ENCODE measurements around the gene C3. TPM values are rescaled to one million over a fixed set of nuclear protein-coding genes. Genes with fewer than 3 reads are reported as not detected.

The C3 gene
- polyA plus RNA-seq, 3 donors = 17.1 to 26.9 (median 20.8) TPM

DNA sequence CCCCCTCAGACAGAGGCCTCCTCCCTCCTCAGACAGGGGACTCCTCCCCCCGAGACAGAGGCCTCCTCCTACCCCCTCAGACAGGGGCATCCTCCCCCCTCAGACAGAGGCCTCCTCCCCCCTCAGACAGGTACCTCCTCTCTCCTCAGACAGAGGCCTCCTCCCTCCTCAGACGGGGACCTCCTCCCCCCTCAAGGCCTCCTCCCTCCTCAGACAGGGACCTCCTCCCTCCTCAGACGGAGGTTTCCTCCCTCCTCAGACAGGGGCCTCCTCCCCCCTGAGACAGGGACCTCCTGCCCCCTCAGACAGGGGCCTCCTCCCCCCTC, 13.9 kb downstream of the C3 start:
- no peak for DNase-seq (ENCODE audit: extremely low read depth in 1 of 11, low read depth in 9 of 11, low spot score in 4 of 11)

DNA sequence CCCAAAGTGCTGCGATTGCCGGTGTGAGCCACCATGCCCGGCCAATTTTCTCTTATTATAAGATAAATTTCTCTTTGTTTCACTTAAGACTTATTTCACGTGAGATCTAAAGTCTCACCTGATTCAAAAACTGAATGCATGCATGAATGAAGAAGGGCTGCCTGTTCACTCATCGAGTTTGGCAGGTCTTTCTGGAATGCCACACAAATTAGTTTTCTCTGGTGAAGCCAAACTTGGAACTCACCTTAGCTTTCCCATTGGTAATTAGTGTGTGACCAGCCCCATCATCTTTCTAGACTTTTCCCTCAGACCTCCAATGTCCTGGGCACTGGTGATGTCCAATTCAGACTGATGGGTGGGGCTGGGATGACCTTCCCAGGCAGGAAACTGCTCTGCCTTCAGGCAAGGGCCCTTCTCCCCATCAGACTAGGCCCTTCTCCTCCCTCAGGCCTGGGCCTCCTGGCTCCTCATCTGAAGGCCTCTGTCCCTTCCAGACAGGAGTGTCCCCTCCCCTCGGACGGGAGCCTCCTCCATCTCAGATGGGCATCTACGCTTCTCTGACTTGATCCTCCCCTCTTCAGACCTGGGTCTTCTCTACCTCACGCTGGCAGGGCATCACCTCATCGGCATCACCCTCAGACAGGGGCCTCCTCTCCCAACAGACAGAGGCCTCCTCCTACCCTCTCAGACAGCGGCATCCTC, 14.4 kb downstream of the C3 start:
- DNase-seq (ENCODE audit: extremely low read depth in 1 of 11, low read depth in 9 of 11, low spot score in 4 of 11) = no peak

DNA sequence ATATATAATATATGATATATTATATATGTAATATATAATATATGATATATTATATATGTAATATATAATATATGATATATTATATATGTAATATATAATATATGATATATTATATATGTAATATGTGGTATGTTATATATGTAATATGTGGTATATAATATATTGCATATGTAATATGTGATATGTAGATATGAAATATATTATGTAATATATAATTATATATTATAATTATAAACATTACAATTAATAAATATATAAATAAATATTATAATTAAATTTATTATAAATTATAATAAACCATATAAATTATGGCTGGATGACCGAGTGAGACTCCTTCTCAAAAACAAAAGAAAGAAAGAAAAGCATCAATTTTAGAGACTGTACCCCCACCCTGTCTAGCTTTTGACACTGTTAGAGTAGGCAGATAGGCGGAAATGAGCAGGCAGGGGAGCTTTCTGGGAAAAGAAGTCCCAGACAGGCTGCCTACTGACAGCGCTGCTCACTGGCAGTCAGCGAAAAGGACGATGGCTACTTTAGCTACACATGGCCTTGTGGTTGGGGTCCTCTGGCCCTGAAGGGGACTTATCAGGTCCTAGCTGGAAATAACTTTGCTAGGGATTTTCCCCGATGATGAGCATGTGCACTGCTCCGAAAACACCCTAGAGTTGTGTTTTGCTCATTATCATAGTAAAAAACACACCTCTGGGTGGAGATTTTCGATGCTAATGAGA, 19.7 kb downstream of the C3 start:
- no peak for DNase-seq (ENCODE audit: extremely low read depth in 1 of 11, low read depth in 9 of 11, low spot score in 4 of 11)

DNA sequence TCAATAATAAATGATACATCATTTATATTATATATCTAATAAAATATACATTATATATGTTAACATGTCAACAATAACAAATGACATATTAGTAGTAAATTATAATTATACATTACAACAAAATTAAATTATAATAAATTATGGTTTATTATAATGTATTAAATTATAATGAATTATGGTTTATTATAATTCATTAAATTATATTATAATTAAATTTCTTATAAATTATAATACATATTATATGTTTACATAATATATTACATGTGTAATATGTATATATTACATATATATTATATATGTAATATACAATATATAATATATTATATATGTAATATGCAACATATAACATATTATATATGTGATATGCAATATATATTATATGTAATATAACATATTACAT, 20.5 kb downstream of the C3 start:
- DNase-seq (ENCODE audit: extremely low read depth in 1 of 11, low read depth in 9 of 11, low spot score in 4 of 11) = no peak

DNA sequence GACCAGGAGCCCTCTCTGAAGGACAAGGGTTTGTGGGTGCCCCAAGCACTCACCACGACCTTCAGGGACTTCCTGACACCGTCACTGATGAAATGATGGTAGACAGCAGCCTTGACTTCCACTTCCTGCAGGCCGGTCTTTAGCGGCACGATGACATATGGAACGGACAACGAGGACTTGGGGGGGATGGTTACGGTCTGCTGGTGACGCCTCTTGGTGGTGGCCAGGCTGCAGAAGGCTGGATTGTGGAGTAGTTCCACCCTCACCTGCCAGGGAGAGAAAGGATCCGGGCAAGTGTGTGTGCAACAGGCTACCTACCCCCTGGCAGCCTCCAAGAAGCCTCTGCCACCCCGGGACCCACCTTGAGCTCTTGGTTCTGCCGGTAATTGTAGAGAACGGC, 23.2 kb downstream of the C3 start:
- DNase-seq (ENCODE audit: extremely low read depth in 1 of 11, low read depth in 9 of 11, low spot score in 4 of 11) = no peak

DNA sequence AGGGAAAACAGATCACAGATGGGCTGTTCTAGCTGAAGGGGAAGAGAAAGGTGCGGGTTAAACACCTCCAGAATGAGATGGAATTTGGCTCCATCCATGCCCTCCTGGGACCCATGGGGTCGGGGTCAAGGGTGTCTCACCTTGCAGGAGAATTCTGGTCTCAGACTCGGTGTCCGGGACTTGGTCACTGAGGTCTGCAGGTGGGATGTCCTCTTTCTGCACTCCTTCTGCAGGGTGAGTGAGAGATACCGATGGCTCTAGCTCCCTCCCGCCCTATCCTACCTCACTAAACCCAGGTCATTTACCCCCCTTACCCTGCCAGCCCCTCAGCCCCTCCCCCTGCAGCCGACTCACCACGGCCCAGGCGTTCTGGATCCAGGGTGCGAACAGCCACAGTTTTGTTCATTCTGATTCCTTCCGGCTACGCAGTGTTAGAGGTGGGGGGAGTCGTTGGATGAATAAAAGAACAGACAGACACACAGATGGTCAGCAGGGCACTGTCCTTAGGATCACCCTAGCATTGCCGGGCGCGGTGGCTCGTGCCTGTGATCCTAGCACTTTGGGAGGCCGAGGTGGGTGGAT, 24.1 kb downstream of the C3 start:
- DNase-seq (ENCODE audit: extremely low read depth in 1 of 11, low read depth in 9 of 11, low spot score in 4 of 11) = no peak

DNA sequence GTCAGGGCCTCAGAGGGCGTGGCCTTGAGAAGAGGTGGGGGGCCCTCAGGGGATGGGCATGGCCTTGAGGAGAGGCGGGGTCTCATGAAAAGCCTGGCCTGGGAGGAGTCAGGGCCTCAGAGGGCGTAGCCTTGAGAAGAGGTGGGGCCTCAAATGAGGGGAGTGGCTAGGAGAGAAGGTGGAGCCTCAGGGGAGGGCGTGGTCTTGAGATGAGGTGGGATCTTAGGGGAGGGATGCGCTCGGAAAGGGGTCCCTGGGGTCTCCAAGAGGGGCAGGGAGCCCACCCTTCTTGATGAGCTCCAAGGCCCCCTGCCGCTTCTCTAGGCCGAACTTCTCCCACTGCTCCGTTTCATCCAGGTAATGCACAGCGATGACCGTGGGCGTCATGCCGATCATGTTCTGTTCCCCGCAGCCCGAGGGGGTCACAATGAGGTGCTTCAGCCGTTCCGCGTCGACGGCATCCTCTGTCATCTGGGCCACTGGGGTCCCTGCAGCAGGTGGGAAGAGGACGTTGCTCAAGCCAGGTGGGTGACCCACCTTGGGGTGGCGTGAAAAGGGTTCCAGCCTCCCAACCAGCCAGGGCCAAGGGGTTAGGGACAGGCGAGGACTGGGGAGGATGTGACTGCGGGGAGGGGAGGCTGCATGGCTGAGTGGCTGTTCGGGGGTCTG, 26.2 kb downstream of the C3 start:
- DNase-seq (ENCODE audit: extremely low read depth in 1 of 11, low read depth in 9 of 11, low spot score in 4 of 11) = no peak

DNA sequence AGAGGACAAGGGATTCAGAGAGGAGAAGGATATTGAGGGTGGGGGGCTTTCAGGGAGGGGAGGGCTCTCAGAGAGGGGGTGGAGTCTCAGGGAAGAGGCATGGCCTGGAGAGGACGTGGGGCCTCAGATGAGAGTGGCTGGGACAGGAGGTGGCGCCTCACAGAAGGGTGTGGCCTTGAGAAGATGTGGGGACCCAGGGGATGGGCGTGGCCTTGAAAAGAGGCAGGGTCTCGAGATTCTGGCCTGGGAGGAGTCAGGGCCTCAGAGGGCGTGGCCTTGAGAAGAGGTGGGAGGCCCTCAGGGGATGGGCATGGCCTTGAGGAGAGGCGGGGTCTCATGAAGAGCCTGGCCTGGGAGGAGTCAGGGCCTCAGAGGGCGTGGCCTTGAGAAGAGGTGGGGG, 26.8 kb downstream of the C3 start:
- no peak for DNase-seq (ENCODE audit: extremely low read depth in 1 of 11, low read depth in 9 of 11, low spot score in 4 of 11)

DNA sequence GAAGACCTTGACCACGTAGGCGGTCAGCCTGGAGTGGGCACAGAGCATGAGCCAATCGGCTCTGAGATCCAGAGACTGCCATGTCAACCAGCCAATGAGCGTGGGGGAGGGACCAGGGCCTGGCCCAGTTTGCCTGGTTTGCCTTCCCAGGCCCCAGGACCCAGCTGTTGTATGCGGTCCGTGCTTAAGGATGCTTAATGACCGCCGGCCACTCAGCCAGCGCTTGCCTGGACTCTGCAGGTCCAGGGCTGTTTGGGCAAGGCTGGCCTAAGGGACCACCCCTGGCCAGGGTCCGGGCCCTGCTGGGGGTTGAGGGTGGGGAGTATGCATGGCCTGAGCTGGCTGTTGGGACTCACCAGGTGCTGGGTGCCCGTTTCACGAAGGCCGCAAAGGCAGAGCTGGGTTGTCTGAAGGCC, 27.4 kb downstream of the C3 start:
- DNase-seq (ENCODE audit: extremely low read depth in 1 of 11, low read depth in 9 of 11, low spot score in 4 of 11) = no peak

DNA sequence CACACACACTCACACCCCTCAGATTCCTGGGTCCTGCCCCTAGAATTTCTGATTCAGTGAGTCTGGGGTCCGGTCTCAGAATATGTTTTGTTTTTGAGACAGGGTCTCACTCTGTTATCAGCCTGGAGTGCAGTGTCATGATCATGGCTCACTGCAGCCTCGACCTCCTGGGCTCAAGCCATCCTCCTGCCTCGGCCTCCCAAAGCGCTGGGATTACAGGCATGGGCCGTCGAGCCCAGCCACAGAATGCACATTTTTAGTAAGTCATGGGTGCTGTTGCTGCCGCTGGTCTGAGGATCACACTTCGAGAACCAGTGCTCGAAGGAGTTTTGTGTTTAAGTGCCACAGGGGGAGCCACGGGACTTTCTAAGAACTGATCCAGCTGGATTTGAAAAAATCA, 28.4 kb downstream of the C3 start:
- no peak for DNase-seq (ENCODE audit: extremely low read depth in 1 of 11, low read depth in 9 of 11, low spot score in 4 of 11)

DNA sequence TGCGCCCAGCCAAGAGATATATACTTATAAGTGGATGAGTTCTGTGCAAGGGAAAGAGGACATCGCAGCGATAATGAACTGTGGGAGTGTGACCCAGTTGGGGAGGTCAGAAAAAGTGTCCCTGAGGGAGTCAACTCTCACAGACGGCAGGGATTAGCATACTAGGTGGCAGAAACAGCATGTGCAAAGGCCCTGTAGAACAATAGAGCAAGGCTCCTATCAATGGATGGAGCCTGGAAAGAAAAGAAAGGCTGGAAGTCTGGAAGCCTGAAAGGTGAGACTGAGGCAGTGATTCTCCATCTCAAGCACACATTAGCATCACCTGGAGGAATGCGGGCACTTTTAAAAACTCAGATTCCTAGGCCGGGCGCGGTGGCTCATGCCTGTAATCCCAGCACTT, 29.1 kb downstream of the C3 start:
- DNase-seq (ENCODE audit: extremely low read depth in 1 of 11, low read depth in 9 of 11, low spot score in 4 of 11) = no peak

DNA sequence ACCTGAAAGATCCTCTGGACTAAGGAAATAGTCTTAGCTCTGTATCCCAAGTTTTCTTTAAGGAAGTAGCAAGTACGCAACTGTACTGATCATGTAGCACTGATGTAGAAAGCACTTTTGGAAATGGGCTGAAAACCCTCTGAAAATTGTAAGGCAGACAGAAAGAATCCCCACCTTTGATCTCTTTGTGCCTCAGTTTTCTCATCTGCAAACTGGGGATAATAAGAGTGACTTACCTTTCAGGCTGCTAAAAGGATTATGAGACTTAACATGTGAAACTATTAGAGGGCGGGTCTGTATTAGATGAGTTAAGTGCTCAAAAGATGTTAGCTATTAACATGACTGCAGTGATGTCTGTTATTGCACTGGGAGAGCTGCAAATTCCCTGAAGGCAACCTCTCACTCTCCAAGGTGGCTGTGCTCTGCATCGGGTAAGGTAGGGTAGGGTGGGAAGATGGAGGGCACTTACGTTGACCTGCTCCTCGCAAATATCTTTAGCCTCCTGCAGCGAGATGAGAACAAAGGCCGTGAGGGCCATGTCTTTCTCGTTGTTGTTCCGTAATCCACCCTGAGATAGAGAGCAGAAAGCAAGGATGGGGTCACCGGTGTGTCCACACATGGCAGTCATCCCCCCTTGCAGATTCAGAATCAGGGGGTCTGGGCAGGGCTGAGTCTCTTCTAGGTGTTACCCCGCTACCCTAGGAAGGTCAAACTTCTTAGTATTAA, 30.1 kb downstream of the C3 start:
- no peak for DNase-seq (ENCODE audit: extremely low read depth in 1 of 11, low read depth in 9 of 11, low spot score in 4 of 11)

DNA sequence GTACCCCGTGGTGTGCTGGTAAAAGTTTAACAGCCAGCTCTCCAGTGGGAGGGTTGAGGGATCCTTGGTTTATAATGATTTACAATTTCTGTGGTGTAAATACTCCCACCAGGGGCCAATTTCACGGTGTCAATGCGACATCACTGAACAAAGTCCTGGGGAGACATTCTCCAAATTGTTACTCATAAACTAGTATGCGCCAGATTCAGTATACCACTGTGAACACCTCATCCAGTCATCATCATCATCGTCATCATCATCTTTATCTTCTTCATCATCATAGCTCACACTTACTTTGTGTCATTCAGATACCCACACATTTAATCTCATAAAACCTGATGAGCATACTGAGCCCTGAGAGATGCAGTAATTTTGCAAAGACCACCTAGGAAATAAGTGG, 33.3 kb downstream of the C3 start:
- DNase-seq (ENCODE audit: extremely low read depth in 1 of 11, low read depth in 9 of 11, low spot score in 4 of 11) = peak in 1 of 11 donors; percentile 15

DNA sequence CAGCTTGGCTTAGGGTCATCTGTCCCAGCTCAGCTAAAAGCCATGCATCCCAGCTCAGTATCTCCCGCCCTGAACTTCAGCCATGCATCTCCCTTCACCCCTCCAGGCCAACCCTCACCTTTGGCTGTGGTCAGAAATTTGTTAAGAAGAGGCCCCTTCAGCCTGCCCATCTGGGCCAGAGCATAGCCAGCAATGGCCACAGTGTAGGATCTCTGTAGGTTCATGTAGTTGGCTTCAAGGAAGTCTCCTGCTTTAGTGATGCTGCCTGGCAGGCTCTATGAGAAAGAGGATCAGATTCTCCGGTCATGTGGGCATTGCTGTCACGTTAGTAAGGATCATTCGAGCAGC, 33.8 kb downstream of the C3 start:
- no peak for DNase-seq (ENCODE audit: extremely low read depth in 1 of 11, low read depth in 9 of 11, low spot score in 4 of 11)

DNA sequence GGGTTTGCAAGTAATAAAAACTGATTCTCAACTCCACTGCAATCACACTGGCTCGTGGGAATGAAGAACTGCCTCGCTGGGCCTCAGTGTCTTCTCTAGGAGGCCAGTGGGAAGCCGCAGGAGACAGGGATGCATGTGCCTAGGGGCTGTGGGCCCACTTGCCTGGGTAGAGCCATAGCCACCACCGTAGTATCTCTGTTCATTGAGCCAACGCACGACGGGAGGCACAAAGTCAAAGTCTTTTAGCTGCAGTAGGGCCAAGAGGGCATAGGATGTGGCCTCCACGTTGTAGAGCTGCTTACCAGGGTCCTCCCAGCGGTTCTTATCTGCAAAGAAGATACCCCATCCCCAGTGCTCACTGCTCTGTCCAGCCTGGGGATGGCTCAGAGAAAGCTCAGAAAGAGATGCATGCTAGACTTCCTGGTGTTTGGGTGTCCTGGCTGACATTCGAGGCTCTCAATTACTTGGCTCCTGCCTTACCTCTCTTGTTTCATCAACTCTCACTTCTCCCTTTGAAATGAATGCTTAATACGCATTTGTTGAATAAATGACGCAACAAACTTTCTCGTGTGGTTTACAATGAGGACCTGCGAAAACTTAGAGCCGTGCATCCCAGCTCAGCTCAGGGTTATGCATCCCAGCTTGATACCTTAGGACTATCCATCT, 34.4 kb downstream of the C3 start:
- no peak for DNase-seq (ENCODE audit: extremely low read depth in 1 of 11, low read depth in 9 of 11, low spot score in 4 of 11)

DNA sequence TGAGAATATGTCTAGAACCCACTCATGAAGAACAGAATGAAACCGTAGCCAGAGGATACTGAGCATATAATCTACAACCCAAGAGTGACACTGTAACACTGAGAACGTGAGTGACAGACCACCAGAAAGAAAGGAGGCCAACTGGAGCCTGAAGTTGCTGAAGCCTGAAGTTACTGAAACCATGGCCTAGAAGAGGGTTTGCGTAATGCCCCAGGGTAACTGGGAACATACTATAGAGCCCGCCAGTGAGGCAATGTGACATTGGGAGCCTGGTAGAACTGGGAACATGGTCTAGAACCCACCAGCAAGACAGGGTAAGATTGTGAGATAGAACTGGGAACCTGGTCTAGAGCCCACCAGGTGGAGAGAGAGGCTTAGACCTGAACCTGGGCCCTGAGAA, 35.0 kb downstream of the C3 start:
- no peak for DNase-seq (ENCODE audit: extremely low read depth in 1 of 11, low read depth in 9 of 11, low spot score in 4 of 11)

DNA sequence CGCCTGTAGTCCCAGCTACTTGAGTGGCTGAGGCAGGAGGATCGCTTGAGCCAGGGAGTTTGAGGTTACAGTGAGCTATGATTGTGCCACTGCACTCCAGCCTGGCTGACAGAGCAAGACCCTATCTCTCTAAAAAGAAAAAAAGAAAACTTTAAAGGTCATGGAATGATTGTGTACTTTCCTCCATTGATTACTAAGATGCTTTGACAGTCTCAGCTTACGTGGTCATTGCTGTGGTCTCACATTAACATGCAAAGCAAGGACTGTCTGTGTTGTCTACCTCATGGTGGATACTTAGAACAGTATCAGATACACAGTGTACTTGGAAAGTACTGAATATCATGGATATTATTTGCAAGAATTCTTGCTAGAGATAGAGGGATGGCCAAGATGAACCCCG, 36.5 kb downstream of the C3 start:
- no peak for DNase-seq (ENCODE audit: extremely low read depth in 1 of 11, low read depth in 9 of 11, low spot score in 4 of 11)

DNA sequence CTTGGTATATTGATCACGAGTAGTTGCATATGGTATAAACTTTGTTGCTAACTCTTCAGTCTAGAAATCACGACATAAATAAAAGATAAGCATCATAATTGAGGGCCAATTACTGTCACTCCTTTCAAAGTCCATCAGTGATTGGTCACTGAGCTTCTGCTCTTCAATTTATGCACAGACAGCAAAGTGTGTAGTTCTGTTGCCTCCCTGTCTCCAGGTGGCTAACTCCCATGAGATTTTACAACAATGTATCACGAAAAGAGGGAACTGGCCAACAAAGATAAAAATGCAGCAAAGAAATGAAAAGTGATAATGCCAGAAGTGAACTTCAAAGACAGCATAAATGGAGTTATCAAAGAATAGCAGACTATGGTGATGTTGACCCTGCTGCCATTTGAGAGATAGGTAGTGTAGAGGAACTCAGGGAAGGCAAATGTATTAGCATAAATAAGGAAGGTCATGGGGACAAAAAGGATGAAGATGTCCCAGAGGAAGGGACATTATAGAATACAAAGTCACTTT, 37.8 kb downstream of the C3 start:
- DNase-seq (ENCODE audit: extremely low read depth in 1 of 11, low read depth in 9 of 11, low spot score in 4 of 11) = no peak

DNA sequence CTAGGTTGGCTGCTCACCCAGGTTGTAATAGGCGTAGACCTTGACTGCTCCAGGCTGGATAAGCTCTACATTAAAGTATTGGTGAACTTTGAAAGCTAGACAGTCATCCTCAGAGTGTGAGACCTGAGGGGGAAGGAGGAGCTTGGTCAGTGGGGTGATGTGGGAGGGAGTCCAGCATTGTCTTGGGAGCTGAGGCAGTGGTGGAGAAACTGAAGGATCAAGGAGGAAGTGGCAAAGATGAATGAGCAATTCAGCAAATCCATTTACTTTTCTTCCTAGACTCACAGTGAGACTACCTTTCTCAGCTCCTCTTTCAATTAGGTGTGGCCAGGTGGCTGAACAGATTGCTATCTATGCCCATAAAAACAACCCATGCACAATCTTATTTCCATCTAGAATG, 40.3 kb downstream of the C3 start:
- DNase-seq (ENCODE audit: extremely low read depth in 1 of 11, low read depth in 9 of 11, low spot score in 4 of 11) = no peak
